GM19351 (cell line): ENCODE measurements around the gene ZNG1C.
"Not testable (repeated sequence)": the region's sequence is repeated elsewhere in the genome, so short reads cannot be mapped to it uniquely, and the experiment has no call there.

Experiments used
- ATAC-seq: cut with Tn5 transposase; IDR thresholded peaks from one replicate; pipeline ENCODE4 v1.9.1; 2021; ENCODE audit warnings: mild to moderate bottlenecking, moderate library complexity; ENCODE audit not compliant: unreplicated experiment

Gene ZNG1C

DNA sequence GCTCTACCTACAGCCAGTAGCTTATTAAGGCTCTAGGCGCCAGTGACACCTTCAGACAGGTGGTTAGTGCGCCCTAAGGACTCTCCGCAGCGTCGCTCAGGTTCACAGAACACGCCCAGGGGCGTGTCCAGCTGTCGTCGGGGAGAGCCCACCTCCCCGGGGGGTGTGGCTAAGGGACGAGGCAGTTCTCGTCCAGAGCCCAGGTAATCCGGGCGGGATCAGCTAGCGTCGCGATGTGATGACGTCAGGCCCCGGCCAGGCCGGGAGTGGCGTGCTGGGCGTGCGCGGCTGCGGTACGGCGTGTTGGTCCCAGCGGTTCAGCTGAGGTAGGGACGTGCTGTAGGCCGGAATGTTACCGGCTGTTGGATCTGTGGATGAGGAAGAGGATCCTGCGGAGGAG lies at the start of gene ZNG1C:
ZNG1C (plus strand) TSS at position 301 of the 400 bp plus-strand sequence; CDS start at position 350, 49 bp downstream.
- not testable (repeated sequence) for ATAC-seq

- ATAC-seq = not testable (repeated sequence)
These were observed 654 bp downstream of the ZNG1C start for GRCh38 chr9:68242437-68242836.

DNA sequence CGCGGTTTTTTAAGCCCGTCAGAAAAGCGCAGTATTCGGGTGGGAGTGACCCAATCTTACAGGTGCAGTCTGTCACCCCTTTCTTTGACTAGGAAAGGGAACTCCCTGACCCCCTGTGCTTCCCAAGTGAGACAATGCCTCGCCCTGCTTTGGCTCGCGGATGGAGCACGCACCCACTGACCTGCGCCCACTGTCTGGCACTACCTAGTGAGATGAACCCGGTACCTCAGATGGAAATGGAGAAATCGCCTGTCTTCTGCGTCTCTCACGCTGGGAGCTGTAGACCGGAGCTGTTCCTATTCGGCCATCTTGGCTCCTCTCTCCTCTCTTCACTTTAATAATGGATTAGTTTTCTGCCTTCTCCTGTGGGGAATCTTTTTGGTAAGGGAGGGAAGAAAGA lies 39.3 kb downstream of the ZNG1C start:
- ATAC-seq = not testable (repeated sequence)

DNA sequence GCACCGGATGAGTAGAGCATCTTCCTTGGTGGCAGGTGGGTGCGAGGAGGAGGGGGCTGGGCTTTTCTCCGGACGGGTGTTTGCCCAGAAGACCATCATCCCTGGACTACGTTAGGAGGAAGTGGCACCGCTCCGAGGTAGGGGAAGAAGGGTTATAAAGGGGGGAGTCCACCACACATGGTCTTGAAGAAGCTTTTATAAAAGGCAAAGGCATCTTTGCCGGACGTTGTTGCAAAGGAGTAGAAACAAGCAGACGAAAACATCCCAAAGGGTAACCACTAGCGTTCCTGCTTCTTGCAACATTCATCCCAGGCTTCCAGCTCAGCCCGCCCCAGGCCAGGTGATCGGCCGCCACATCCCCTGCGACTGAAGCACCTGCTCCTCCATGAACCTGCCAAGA lies 60.8 kb downstream of the ZNG1C start, which contains the start of gene FOXD4L3:
FOXD4L3 (plus strand) TSS at position 301 of the 400 bp plus-strand sequence; CDS start at position 386, 85 bp downstream.
- not testable (repeated sequence) for ATAC-seq

GRCh38 chr9:68303771-68304170 lies 62.0 kb downstream of the ZNG1C start:
- ATAC-seq = not testable (repeated sequence)

DNA sequence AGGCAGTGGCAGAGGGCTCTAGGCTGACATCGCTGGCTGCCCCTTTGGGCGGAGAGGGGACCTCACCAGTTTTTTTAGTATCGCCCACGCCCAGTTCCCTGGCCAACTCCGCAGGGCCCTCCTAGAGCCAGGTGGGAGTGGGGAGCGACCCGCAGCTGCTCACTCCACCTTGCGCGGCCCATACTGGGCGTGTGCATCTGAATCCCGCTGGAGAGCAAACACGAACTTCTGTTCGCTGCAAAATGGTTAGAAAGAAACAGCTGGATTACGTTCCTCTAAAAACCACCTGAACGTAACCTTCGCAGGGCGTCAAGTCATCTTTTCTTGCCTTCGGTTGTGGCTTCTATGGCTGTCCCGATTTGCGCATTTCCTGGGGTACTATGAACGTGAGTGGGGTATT lies 62.4 kb downstream of the ZNG1C start:
- ATAC-seq = not testable (repeated sequence)

GRCh38 chr9:68304777-68305176 lies 63.0 kb downstream of the ZNG1C start:
- ATAC-seq = not testable (repeated sequence)

DNA sequence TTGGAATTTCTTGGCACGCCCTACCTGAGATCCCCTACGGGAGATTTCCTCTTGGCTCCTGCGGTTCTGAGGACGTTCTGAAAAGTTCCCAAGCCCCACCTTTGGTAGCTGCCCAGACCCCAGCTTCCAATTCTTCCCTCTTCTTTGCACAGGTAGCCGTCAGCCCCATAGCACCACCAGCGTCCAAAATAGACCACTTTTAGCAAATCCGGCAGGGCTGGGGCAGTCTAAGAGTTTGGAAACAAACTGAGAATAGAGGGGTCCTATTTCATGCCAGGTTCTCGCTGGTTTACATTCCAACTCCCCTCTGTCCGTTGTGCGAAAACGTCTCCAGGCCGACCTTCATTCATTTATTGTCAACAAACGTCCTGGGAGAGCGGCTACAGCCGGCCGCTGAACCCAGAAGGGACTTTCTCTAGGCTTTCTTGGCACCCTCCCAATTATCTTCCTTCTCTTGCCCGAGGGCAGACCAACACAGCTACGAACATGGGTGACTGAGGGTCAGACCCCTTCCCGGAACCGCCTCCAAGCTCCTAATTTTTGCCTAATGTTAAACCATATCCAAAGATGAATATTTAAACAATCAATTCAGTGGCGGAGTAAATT lies 64.0 kb downstream of the ZNG1C start:
- not testable (repeated sequence) for ATAC-seq

- ATAC-seq = not testable (repeated sequence)
These were observed 64.7 kb downstream of the ZNG1C start for GRCh38 chr9:68306391-68306964.

GRCh38 chr9:68307127-68307526 lies 65.3 kb downstream of the ZNG1C start:
- ATAC-seq = not testable (repeated sequence)

GRCh38 chr9:68307654-68308053 lies 65.9 kb downstream of the ZNG1C start:
- not testable (repeated sequence) for ATAC-seq

- ATAC-seq = not testable (repeated sequence)
These were observed 69.4 kb downstream of the ZNG1C start for GRCh38 chr9:68311208-68311607.

GRCh38 chr9:68318209-68318608 lies 76.4 kb downstream of the ZNG1C start:
- ATAC-seq = not testable (repeated sequence)

- not testable (repeated sequence) for ATAC-seq
These were observed 82.0 kb downstream of the ZNG1C start for GRCh38 chr9:68323749-68324148.

DNA sequence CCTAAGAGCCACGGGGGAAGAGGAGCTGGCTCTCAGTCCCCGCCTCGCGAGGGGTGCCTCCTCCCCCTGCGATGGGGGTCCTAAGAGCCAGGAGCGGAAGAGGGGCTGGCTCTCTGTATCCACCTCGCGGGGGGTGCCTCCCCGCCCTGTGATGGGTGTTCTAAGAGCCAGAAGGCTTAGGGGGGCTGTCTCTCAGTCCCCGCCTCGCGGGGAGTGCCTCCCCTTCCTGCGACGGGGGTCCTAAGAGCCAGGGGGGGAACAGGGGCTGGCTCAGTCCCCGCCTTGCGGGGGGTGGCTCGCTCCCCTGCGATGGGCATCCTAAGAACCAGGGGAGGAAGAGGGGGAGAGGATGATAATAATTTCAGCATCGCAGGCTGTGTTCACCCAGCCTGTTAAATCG lies 82.7 kb downstream of the ZNG1C start:
- ATAC-seq = not testable (repeated sequence)

GRCh38 chr9:68329106-68329505 lies 87.3 kb downstream of the ZNG1C start:
- not testable (repeated sequence) for ATAC-seq

DNA sequence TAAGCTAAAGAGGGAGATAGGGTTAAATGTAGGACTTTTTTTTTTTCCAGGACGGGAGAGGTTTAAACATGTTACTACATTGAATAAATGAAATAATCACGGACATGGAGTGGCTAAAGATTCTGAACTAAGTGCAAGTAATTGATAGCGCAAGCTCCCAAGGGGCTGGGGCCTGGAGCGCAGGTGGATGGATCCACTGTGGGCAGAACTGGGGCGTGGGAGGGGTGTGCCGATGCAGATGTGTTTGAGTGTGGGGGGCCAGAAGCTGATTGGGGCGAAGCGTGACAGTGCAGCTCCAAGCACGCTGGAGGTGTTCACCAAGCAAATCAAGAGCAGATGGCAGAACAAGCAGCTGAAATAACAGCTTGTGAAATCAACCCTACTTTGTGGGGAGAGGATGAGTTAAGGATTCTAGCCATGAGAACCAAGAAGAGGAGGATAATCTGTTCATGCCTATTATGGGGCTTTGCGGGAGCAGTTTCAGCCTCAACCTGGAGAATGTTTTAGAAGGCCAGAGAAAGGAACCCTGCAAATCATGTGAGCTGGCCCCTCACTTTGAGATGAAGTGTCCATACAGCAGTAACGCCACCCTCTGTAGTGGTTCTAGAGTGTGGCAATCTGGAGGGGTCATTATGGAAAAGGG lies 88.9 kb downstream of the ZNG1C start:
- not testable (repeated sequence) for ATAC-seq

DNA sequence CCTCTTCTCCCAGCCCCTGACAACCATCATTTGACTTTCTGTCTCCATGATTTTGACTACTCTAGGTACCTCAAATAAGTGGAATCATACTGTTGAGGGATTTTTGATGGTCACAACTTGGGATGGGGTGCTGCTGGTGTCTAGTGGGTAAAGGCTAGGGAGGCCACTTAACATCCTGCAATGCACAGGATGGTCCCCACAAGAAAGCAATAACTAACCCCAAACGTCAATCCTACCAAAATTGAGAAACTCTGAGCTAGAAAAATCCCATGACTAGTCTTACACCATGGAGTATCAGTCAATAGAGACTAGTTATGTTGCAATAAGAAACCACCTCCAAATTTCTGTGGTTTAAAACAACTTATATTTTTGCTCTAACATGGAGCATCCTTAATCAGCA lies 90.3 kb downstream of the ZNG1C start:
- not testable (repeated sequence) for ATAC-seq

GRCh38 chr9:68335935-68336334 lies 94.2 kb downstream of the ZNG1C start:
- not testable (repeated sequence) for ATAC-seq

DNA sequence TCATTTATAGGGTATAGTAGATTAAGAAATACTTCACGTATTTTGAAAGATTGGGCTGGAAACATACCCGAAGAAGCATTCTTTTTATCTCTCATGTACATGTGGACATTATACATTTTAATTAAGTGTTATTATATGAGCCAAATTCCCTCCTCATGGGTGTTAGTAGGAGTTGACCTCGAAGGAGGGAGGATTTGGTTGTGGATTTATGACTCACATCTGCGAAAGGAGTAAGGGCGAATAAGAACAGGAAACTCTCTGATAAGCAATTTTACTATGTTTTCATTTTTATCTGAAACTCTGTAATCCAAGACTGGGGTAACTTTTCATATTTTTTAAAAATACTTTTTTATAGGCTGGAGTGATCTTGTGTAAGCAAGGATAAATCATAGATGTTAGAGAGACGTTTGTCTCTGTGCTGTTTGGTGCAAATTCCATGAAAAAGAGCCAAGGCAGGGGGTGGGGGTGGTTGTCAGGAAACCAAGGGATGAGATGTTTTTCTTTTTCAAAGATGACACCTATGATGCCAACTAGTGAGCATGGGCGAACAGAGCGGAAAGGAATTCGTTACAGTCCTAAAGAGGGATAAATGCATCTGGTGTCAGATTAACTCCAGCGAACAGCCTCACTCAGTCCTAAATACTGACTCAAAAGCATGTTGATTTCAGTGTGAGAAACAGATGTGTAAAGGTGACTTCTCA lies 95.0 kb downstream of the ZNG1C start:
- not testable (repeated sequence) for ATAC-seq

DNA sequence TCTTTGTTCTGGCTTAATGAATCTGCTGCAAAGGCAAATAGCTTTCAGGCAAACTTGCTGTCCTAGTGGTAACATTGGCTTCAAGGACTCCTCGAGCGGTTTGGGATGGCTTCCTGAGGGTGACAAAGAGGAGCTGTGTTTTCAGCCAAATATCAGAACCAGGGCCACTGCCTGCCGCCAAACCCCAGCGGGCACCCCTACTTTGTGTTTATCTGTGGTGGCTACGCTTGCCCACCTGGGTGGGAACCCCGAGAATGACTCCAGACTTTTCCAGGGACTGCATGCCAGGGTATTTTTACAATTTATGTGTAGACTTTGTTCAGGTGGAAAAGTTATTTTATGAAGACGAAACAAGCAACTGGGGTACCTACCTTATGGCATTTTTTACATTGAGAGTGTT lies 96.2 kb downstream of the ZNG1C start:
- not testable (repeated sequence) for ATAC-seq
